ENCODE results near the gene ZNF318. TPM values are rescaled to one million over a fixed set of nuclear protein-coding genes. Genes with fewer than 3 reads are reported as not detected.

Gene ZNF318
- polyA plus RNA-seq, 2 of the 4 experiments (the other 2 are of a cell fraction), result 5.0 to 9.2 TPM

DNA sequence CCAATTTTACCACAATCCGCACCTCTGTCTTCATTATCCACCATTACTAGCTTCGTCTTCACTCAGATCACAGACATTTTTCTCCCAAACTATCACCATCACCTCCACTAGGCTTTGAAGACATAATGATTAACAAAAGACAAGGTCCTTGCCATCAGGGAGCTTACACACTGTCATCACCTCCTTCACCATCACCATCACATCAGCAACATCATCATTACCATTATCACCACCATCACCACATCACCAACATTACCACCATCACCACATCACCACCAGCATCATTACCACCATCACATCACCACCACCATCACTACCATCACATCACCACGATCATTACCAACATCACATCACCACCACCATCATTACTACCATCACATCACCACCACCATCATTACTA is 75.7 kb downstream of the ZNF318 start (continued):
- TF ChIP-seq, protein P1, sequence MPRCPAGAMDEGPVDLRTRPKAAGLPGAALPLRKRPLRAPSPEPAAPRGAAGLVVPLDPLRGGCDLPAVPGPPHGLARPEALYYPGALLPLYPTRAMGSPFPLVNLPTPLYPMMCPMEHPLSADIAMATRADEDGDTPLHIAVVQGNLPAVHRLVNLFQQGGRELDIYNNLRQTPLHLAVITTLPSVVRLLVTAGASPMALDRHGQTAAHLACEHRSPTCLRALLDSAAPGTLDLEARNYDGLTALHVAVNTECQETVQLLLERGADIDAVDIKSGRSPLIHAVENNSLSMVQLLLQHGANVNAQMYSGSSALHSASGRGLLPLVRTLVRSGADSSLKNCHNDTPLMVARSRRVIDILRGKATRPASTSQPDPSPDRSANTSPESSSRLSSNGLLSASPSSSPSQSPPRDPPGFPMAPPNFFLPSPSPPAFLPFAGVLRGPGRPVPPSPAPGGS (IDR thresholded peaks at IDR 0.05), result no peak
- no peak for TF ChIP-seq MYC (IDR thresholded peaks at IDR 0.05; ENCODE audit: borderline replicate concordance, low read length)
- TF ChIP-seq RNF2 (IDR thresholded peaks at IDR 0.05; ENCODE audit: borderline replicate concordance, low read depth), result no peak
- TF ChIP-seq MAZ (IDR thresholded peaks at IDR 0.05; ENCODE audit: borderline replicate concordance, low read depth, low read length), result no peak
- TF ChIP-seq E2F6 (IDR thresholded peaks at IDR 0.05; ENCODE audit: borderline replicate concordance, low read depth), result no peak

- TF ChIP-seq, protein P2, sequence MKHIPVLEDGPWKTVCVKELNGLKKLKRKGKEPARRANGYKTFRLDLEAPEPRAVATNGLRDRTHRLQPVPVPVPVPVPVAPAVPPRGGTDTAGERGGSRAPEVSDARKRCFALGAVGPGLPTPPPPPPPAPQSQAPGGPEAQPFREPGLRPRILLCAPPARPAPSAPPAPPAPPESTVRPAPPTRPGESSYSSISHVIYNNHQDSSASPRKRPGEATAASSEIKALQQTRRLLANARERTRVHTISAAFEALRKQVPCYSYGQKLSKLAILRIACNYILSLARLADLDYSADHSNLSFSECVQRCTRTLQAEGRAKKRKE (CRISPR knock-in tag; IDR thresholded peaks at IDR 0.05; ENCODE audit: low read depth), result no peak
- TF ChIP-seq, protein P3, sequence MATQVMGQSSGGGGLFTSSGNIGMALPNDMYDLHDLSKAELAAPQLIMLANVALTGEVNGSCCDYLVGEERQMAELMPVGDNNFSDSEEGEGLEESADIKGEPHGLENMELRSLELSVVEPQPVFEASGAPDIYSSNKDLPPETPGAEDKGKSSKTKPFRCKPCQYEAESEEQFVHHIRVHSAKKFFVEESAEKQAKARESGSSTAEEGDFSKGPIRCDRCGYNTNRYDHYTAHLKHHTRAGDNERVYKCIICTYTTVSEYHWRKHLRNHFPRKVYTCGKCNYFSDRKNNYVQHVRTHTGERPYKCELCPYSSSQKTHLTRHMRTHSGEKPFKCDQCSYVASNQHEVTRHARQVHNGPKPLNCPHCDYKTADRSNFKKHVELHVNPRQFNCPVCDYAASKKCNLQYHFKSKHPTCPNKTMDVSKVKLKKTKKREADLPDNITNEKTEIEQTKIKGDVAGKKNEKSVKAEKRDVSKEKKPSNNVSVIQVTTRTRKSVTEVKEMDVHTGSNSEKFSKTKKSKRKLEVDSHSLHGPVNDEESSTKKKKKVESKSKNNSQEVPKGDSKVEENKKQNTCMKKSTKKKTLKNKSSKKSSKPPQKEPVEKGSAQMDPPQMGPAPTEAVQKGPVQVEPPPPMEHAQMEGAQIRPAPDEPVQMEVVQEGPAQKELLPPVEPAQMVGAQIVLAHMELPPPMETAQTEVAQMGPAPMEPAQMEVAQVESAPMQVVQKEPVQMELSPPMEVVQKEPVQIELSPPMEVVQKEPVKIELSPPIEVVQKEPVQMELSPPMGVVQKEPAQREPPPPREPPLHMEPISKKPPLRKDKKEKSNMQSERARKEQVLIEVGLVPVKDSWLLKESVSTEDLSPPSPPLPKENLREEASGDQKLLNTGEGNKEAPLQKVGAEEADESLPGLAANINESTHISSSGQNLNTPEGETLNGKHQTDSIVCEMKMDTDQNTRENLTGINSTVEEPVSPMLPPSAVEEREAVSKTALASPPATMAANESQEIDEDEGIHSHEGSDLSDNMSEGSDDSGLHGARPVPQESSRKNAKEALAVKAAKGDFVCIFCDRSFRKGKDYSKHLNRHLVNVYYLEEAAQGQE (IDR thresholded peaks at IDR 0.05), result no peak
- no peak for TF ChIP-seq ZNF302 (CRISPR knock-in tag; IDR thresholded peaks at IDR 0.05)
- no peak for TF ChIP-seq MAZ (IDR thresholded peaks at IDR 0.05; ENCODE audit: borderline replicate concordance, low read depth, low read length)
- TF ChIP-seq POLR2AphosphoS2 (conservative IDR thresholded peaks at IDR 0.05; ENCODE audit: low read length), result no peak
- no peak for TF ChIP-seq RCOR1 (IDR thresholded peaks at IDR 0.05; ENCODE audit: low read depth, low read length)
- TF ChIP-seq EHMT2 (IDR thresholded peaks at IDR 0.05; ENCODE audit: low read depth), result no peak
- WGBS (ENCODE audit: missing lambda C conversion rate), result 42% methylated on average over 5 of the region's 5 CpGs
- H3K4me1 ChIP-seq, result peaks cover 6% of the 10 kb centered on the region; the same call in 1 of the 3 replicates
- no peaks in the 10 kb centered on the region for H3K9me3 ChIP-seq
- ChIA-PET CTCF (interaction anchor here (0.9 to 1.7 kb wide), 2 partner anchors 16 to 44 kb away, joined by 3 to 6 read pairs; partner anchors contain the start of gene CRIP3), POLR2A (no interaction called here)
- H3K4me2 ChIP-seq, result no peak overlapping the region
- DNase-seq (ENCODE audit: low read depth in 1 of 2, low spot score in 1 of 2) (no peak), ATAC-seq (no peak), FAIRE-seq (no peak)
- H3K4me3 ChIP-seq, result no peak overlapping the region
- no peak overlapping the region for H3K27ac ChIP-seq
Measured at GRCh38 chr6:43292763-43293318, 76.6 kb downstream of the ZNF318 start.

- Histone ChIP-seq H3K27ac (no peak overlapping the region), H3K4me2 (no peak overlapping the region), H3K4me1 (peaks cover 8% of the 10 kb centered on the region; the same call in 2 of the 3 replicates), H3K4me3 (no peak overlapping the region), H3K9me3 (no peaks in the 10 kb centered on the region)
- FAIRE-seq (no peak), ATAC-seq (no peak), DNase-seq (ENCODE audit: low read depth in 1 of 2, low spot score in 1 of 2) (no peak)
- ChIA-PET CTCF (interaction anchor here (0.9 to 1.7 kb wide), 3 partner anchors 8 to 45 kb away, joined by 3 to 6 read pairs (median 5); partner anchors contain the start of gene CRIP3), POLR2A (no interaction called here)
- 88% methylated on average over 6 of the region's 6 CpGs for WGBS (ENCODE audit: missing lambda C conversion rate)
- TF ChIP-seq RAD21 (conservative IDR thresholded peaks at IDR 0.05 in 1 of 2, IDR thresholded peaks at IDR 0.05 in 1 of 2), result no peak
- TF ChIP-seq HEYL (CRISPR knock-in tag; IDR thresholded peaks at IDR 0.05), result no peak
- no peak for TF ChIP-seq JUNB (IDR thresholded peaks at IDR 0.05)
- no peak for TF ChIP-seq ZC3H11A (IDR thresholded peaks at IDR 0.05)
- TF ChIP-seq FOSB (CRISPR knock-in tag; IDR thresholded peaks at IDR 0.05), result no peak
- TF ChIP-seq GATA3 (IDR thresholded peaks at IDR 0.05; ENCODE audit: borderline replicate concordance), result no peak
- TF ChIP-seq RARB (CRISPR knock-in tag; IDR thresholded peaks at IDR 0.05), result no peak
Measured at GRCh38 chr6:43292341-43292740, 77.1 kb downstream of the ZNF318 start.

Data from A549 (cell line).